OCI-LY3 (cell line): ENCODE measurements around the gene TRRAP.

Experiments used
- EZH2phosphoT487 ChIP-seq: fragments of 200-600 bp; shearing (Covaris generic); IDR thresholded peaks from 2 replicates; pipeline ENCODE4 v1.6.1; 2018; ENCODE audit warnings: antibody characterized with exemption, mixed run types, low read depth
- TF ChIP-seq, protein P1 (sequence below): fragments of 200-600, 300-600 bp; sonication (generic); IDR thresholded peaks from 2 replicates; pipeline ENCODE4 v1.5.1; 2014; ENCODE audit warnings: antibody characterized with exemption, low read length, low read depth

DNA sequence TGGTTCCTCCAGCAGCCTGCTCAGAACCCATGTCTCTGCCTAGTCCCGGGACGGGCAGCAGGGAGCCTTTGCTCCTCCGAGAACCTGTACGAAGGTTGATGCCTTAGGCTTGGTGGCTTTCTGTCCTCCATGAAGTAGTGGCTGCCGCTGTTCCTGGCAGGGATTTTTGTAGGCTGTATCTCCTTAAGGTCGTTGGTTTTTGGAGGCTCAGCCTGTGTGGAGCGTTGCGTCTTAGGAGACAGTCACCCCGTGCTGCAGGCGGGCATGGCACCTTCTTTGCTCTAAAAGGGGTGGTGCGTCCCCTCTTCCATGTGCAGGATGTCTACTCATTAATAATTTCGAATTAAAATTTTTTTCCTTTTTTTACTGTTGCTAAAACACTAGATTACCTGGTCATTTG is 92.5 kb downstream of the TRRAP start:
- TF ChIP-seq, protein P1, sequence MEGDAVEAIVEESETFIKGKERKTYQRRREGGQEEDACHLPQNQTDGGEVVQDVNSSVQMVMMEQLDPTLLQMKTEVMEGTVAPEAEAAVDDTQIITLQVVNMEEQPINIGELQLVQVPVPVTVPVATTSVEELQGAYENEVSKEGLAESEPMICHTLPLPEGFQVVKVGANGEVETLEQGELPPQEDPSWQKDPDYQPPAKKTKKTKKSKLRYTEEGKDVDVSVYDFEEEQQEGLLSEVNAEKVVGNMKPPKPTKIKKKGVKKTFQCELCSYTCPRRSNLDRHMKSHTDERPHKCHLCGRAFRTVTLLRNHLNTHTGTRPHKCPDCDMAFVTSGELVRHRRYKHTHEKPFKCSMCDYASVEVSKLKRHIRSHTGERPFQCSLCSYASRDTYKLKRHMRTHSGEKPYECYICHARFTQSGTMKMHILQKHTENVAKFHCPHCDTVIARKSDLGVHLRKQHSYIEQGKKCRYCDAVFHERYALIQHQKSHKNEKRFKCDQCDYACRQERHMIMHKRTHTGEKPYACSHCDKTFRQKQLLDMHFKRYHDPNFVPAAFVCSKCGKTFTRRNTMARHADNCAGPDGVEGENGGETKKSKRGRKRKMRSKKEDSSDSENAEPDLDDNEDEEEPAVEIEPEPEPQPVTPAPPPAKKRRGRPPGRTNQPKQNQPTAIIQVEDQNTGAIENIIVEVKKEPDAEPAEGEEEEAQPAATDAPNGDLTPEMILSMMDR, result no peak
- TF ChIP-seq EZH2phosphoT487, result no peak
